Posterior cingulate gyrus (tissue), 11 donors: Measurements from ENCODE around the gene ADCY4.
"Not testable (repeated sequence)": the region's sequence is repeated elsewhere in the genome, so short reads cannot be mapped to it uniquely, and the experiment has no call there.

ENCODE experiments used
- DNase-seq, 10 donors: peaks; one replicate each; pipeline versions ENCODE4 v3.0.0 to v3.0.0-alpha.2; 2020 to 2021; ENCODE audit warnings: mixed read lengths in 3 of 10
- intact Hi-C: fragments of 100-400 bp; cut with DNase I; formaldehyde crosslinking; loops from one replicate; pipeline ENCODE4 v1.15.1; 2023

Gene ADCY4

DNA sequence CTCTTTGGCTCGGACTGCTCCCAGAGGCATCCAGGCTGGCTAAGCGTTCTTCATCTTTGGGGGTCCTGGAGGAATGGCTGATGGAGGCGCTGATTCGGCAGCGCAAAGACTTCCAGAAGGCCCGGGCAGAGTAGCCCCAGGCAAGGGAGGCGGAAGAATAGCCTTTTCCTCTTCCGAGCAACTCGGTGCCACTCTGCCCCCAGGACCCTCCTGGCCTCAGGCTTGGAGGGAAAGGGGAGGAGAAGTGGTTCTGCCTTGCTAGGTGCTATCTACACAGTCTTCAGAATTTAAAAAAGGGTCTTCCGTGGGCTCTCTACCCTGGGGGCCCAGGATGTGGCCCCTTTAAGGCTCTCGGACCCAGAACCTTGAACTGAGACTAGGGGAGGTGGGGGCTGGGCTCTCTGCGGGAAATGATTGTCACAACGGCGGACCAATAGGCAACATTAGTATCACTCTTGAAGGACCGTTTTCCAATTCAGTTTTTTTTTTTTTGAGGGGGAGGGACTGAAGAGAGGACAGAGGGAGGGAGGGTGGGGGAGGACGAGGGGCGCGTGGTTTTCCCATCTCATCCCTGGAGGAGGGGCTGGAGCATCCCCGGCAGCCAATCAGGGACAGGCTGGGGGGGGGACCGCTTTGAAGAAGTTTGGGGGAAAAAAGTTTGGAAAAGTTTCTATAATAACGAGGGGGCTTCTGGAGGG, 32.8 kb upstream of the ADCY4 start, which contains the start of gene NFATC4:
Gene NFATC4, plus strand, starts transcription at position 671 of the 698 bp plus-strand sequence. CDS start 157 bp downstream, outside the sequence.
- DNase-seq: peak in 2 of 10 donors; percentile 14 to 75
- intact Hi-C loops: loop anchor here (5.0 kb wide), 1 partner anchor 60 kb away; the partner anchor contains the start of genes CBLN3 and KHNYN

DNA sequence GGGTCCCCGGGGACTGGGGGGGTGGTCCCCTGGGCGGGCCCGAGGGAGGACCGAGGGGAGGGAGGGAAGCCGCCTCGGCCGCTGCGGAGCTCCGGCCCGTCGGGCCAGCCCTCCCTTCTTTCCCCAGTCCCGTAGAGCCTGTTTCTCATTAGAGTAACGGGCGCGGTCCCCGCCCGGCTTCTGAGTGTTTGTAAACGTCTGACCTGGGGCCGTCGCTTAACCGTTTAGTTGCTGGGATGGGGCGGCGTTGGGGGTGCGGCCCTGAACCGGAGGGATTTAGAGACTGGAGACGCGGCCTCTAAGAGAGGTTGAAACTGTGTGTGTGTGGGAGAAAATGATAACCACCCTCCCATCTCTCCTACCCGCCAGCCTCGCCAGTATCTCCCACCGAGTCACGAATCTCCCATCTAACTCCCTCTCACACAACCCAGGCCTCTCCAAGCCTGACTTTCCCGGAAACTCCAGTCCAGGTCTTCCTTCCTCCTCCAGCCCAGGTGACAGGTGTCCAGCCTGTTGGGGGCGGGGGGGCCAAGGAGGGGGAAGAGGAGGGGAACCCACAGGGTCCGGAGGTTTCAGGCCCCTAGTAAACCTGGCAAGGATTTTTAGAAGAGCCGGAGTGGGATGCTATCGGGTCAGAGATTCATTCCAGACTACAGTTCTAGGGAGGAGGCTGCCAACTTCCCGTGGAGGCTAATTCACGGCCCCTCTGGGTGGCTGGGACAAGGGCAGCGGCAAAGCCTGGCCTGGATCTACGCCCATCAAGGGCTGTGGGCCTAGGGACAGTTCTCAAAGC, 32.0 kb upstream of the ADCY4 start:
- intact Hi-C loops: loop anchor here (5.0 kb wide), 1 partner anchor 60 kb away; the partner anchor contains the start of genes CBLN3 and KHNYN
- DNase-seq: peak in 6 of 10 donors; percentile 8 to 89 (median 38)

- intact Hi-C loops: loop anchor here (5.0 kb wide), 1 partner anchor 61 kb away; the partner anchor contains the start of genes CBLN3 and KHNYN
- DNase-seq: peak in 1 of 10 donors; percentile 77
Measured at GRCh38 chr14:24366413-24366720, 31.5 kb upstream of the ADCY4 start.

- peak in 8 of 10 donors; percentile 15 to 92 (median 52) for DNase-seq
- intact Hi-C loops: loop anchor here (5.0 kb wide), 1 partner anchor 61 kb away; the partner anchor contains the start of genes CBLN3 and KHNYN
Measured at GRCh38 chr14:24365600-24366412, 30.9 kb upstream of the ADCY4 start.

GRCh38 chr14:24364841-24365240, 30.0 kb upstream of the ADCY4 start:
- intact Hi-C loops: loop anchor here (5.0 kb wide), 1 partner anchor 62 kb away; the partner anchor contains the start of genes CBLN3 and KHNYN
- no peak for DNase-seq

- peak in 1 of 10 donors; percentile 36 for DNase-seq
- intact Hi-C loops: no loop called here
Measured at GRCh38 chr14:24363401-24363800, 28.5 kb upstream of the ADCY4 start.

DNA sequence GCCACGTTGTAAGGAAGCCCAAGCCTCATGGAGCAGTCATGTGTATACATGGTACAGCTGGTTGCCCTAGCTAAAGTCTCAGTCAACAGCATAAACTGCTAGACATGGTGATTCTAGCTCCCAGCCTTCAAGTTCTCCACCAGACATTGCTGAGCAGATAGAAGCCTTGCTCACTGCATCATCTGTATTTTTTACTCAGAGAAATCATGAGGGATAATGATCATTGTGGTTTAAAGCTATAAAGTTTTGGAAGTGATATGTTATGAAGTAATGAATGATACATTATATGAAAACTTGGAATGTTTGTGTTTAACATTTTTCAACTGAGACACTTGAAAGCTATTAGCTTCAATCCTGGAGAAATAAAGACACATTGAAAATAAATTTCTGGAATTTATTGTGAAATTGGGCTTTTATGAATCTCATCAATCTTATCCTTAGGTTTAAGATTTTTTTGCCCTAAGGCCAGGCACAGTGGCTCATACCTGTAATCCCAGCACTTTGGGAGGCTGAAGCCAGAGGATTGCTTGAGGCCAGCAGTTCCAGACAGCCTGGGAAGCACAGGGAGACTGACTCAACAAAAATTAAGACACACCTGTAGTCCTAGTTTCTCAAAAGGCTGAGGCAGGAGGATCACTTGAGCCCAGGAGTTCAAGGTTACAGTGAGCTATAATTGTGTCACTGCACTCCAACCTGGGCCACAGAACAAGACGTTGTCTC, 27.5 kb upstream of the ADCY4 start:
- peak in 1 of 10 donors; percentile 60 for DNase-seq
- intact Hi-C loops: no loop called here

- no peak for DNase-seq
- intact Hi-C loops: no loop called here
Measured at GRCh38 chr14:24361326-24361725, 26.5 kb upstream of the ADCY4 start.

DNA sequence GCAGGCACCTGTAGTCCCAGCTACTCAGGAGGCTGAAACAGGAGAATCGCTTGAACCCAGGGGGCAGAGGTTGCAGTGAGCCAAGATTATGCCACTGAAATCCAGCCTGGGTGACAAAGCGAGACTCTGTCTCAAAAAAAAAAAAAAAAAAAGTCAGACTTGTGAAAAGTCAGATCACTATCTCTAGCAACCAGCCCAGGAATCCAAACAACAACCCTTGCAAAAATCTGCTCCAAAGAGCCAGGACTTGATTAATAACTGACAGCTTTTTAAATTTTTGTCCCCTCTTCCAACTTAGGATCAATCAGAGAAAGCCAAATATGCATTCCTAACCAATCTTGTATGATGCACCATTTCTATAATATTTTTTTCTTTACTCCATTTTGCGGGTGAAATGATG, 25.4 kb upstream of the ADCY4 start:
- peak in 1 of 10 donors; percentile 16 for DNase-seq
- intact Hi-C loops: no loop called here

GRCh38 chr14:24356208-24356607, 21.3 kb upstream of the ADCY4 start:
- DNase-seq: peak in 1 of 10 donors; percentile 6
- intact Hi-C loops: no loop called here

- intact Hi-C loops: no loop called here
- DNase-seq: peak in 2 of 10 donors; percentile 6 to 9
Measured at GRCh38 chr14:24355009-24355408, 20.1 kb upstream of the ADCY4 start.

DNA sequence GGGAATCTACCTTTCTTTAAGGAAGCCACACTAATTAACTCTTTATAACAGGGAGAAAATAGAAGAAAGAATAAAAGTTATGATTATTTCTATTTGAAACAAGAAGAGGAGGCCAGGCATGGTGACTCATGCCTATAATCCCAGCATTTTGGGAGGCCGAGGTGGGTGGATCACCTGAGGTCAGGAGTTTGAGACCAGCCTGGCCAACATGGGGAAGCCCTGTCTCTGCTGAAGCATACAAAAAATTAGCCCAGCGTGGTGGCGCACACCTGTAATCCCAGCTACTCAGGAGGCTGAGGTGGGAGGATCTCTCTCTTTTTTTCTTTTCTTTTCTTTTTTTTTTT, 19.6 kb upstream of the ADCY4 start:
- intact Hi-C loops: not testable (repeated sequence)

DNA sequence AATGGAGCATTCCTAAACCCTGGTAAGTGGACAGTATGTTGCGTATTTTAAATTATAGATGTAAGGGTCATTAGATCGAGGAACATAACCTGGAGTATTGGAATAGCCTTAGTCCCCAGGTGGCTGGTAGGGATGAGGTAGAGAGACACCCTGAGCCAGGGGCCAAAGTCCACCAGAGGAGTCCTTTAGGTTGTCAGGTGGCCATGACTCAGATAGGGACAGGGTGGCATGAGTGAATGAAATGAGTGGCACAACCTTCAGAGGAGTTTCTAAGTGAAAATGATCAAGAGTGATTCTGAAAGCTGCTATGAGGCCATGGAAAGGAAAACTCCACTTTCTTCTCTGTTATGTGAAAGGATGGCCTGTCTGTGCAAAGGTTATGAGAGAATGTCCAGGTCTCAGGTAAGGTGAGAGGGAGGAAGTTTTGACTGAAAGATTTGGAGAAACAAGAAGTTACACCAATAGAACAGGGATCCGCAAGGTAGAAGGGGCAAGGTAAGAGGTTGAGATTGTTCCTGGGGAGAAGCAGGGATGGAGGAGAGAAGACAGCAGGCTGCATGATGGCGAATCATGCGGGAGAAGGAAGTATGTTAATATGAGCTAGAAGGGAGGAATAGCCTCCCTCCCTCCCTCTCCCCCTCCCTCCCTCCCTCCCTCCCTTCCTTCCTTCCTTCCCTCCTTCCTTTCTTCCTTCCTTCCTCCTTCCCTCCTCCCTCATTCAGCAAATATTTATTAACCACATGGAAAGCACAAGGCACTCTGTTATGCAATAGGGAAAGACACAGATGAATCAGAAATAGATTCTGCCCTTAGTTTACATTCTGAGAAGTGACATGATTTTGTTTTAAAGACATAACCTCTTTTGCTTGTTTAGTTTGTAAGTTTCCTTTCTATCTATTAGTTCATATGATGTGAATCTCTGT, 18.9 kb upstream of the ADCY4 start:
- peak in 1 of 10 donors; percentile 12 for DNase-seq
- intact Hi-C loops: no loop called here

More for the DNA sequence above, 19.6 kb upstream of the ADCY4 start:
- peak in 2 of 10 donors; percentile 4 to 59 for DNase-seq

DNA sequence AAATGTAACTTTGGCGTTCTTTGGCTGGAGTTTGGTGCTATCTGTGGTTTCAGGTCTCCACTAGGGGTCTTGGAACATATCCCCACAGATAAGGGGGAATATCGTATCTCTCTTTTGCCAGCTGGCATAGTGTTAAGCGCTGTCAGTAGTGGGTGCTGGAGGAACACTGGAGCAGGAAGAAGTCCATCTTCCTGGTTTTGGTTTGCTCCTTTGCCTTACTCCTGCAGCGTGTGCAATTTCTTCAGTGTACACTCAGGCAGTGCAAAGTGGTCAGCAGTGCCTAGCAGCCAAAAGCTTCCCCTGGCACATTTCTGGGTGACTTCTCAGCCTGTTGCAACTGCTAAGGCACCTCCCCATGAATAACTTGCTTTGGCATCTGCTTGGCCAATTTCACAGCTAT, 16.6 kb upstream of the ADCY4 start:
- intact Hi-C loops: no loop called here
- DNase-seq: peak in 2 of 10 donors; percentile 4 to 16

DNA sequence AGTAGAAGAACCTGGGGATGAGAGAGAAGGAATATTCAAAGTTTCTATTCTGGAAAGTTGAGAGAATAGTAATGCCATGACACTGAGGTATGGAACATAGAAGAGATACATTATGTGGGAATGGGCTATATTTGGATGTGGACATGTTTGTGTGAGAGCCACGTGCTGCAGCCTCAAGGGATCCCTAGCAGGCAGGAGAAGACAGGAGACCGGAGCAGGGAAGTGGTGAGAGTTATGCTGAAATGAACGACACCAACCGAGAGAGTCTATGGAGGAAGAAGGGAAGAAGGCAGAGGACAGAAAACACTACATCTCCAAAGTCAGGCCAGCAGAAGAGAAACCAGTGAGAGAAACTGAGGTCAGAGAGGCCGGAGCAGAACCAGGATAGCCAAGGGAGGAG, 14.9 kb upstream of the ADCY4 start:
- intact Hi-C loops: no loop called here
- DNase-seq: peak in 2 of 10 donors; percentile 6 to 20

DNA sequence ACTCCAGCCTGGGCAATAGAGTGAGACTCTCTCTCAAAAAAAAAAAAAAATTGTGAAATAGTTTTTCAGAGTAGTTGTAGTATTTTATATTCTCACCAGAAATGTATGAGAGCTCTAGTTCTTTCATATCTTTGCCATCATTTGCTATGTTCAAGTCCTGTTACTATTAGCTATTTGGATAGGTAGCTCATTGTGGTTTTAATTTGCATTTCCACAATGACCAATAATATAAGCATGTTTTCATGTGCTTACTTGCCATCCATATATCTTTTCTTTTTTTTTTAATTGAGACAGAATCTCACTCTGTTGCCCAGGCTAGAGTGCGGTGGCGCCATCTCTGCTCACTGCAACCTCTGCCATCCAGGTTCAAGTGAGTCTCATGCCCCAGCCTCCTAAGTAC, 13.3 kb upstream of the ADCY4 start:
- intact Hi-C loops: no loop called here
- no peak for DNase-seq

- intact Hi-C loops: no loop called here
- no peak for DNase-seq
Measured at GRCh38 chr14:24347134-24347533, 12.3 kb upstream of the ADCY4 start.

DNA sequence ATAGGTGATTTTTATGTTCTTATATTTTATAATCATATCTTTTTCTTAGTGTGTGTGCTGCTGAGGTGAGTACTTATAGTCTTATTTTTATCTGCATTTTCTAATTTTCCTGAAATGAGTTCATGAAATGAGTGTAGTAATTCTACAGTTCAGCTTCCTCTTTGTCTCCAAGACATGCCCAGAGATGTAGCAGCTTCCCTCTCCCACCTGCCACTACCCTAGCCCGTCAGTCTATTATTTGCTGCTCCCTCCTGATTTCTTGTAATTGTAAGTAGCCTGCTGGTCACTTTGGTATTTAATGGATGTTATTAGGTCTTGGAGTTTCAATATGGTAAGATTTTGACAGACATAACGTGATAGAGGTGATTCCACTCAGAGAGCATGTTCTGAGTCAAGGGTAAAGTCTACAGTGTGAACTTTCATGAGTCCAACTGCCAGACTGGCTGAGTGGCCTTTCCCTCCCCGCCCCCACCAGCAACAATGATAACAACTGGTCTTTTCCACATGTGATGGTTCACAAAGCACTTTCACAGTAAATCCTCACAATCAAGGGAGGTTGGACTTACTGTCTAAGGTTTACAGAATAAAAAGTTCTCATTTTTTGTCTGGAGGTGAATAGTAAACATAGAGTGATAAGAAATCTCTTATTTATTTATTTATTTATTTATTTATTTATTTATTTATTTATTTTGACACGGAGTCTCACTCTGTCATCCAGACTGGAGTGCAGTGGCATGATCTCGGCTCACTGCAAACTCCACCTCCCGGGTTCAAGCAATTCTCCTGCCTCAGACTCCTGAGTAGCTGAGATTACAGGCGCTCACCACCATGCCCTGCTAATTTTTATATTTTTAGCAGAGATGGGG, 9.2 kb upstream of the ADCY4 start:
- intact Hi-C loops: no loop called here
- DNase-seq: peak in 2 of 10 donors; percentile 4 to 16
